ENCODE measurements around the gene GRM5.

GRCh38 chr11:88597387-88597786, 468.4 kb downstream of the GRM5 start:
- TF ChIP-seq REST (IDR thresholded peaks at IDR 0.05; ENCODE audit: insufficient read depth in 1 of 2, low read depth in 2 of 2, low read length in 2 of 2): no peak
- TF ChIP-seq TAF1 (IDR thresholded peaks at IDR 0.05; ENCODE audit: borderline replicate concordance, insufficient read depth, low read length): no peak
- no peak for TF ChIP-seq POLR2AphosphoS5 (IDR thresholded peaks at IDR 0.05; ENCODE audit: low read depth, low read length)
